ENCODE data around the gene ABCA5. TPM values are rescaled to one million over a fixed set of nuclear protein-coding genes. Genes with fewer than 3 reads are reported as not detected.

The ABCA5 gene
- total and polyA plus RNA-seq, 10 of the 15 experiments (the other 5 are each of a cell fraction or from before 2014, with no cell fraction given): 11.8 to 31.1 (median 18.1) TPM

DNA sequence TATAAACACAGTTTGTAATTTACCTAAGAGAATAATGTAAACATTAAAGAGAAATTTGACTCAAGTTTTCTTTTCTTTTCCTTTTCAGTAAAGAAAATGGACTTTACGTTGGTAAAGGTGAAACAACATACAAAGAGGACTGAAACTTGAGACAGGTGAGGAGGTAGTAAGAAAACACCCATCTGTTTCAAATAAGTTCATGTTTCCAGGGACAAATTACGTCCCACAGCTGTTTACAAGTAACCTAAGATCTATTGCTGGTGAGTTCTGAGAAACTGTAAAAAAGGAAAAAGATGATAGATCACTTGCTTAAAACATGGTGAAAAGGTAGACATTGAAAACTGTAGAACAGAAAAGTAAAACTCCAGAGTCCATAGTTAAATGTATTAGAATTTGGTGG lies 4.8 kb upstream of the ABCA5 start:
- Histone ChIP-seq H3K36me3 (ENCODE audit: control insufficient read depth in 2 of 2, insufficient read depth in 2 of 2, low read length in 1 of 2) (no peaks in the 10 kb centered on the region), H2AFZ (ENCODE audit: control insufficient read depth, low read depth, low read length) (no peak overlapping the region), H4K20me1 (ENCODE audit: control insufficient read depth, insufficient read depth) (no peaks in the 10 kb centered on the region), H3K4me2 (ENCODE audit: control insufficient read depth, insufficient read depth) (no peak overlapping the region), H3K79me2 (ENCODE audit: control insufficient read depth, insufficient read depth, low read length) (no peaks in the 10 kb centered on the region; the same call in none of the 2 replicates), H3K9ac (ENCODE audit: control insufficient read depth, insufficient read depth, low read length) (no peak overlapping the region), H3K27ac (ENCODE audit: control insufficient read depth, insufficient read depth) (no peak overlapping the region), H3K9me3 (replicated peaks; ENCODE audit: control insufficient read depth, insufficient read depth, low read length) (no peaks in the 10 kb centered on the region; the same call in 2 of the 3 replicates), H3K4me3 (no peak overlapping the region), H3K4me1 (ENCODE audit: control insufficient read depth, insufficient read depth, low read length) (no peaks in the 10 kb centered on the region), H3K27me3 (replicated peaks in 1 of 2; ENCODE audit: control insufficient read depth in 2 of 2, insufficient read depth in 2 of 2, low read length in 1 of 2) (no peaks in the 10 kb centered on the region)
- WGBS (ENCODE audit: insufficient coverage, insufficient replicate concordance, low lambda C conversion rate, missing lambda C conversion rate): 59% methylated on average over 2 of the region's 2 CpGs
- intact Hi-C loops (cut with micrococcal nuclease; ENCODE audit: unreplicated experiment) (no loop called here), in situ Hi-C loops (cut with MboI) (no loop called here)
- ChIA-PET SMC1A (ENCODE audit: uncharacterized antibody, unreplicated experiment) (no interaction called here), POLR2A (no interaction called here), RAD21 (ENCODE audit: unreplicated experiment) (no interaction called here), CTCF (no interaction called here)
- TF ChIP-seq NR2C2 (IDR thresholded peaks at IDR 0.05; ENCODE audit: borderline replicate concordance, control insufficient read depth, insufficient read length, low read depth): no peak
- no peak for TF ChIP-seq EED (IDR thresholded peaks at IDR 0.05; ENCODE audit: low read depth)
- TF ChIP-seq, protein P1, sequence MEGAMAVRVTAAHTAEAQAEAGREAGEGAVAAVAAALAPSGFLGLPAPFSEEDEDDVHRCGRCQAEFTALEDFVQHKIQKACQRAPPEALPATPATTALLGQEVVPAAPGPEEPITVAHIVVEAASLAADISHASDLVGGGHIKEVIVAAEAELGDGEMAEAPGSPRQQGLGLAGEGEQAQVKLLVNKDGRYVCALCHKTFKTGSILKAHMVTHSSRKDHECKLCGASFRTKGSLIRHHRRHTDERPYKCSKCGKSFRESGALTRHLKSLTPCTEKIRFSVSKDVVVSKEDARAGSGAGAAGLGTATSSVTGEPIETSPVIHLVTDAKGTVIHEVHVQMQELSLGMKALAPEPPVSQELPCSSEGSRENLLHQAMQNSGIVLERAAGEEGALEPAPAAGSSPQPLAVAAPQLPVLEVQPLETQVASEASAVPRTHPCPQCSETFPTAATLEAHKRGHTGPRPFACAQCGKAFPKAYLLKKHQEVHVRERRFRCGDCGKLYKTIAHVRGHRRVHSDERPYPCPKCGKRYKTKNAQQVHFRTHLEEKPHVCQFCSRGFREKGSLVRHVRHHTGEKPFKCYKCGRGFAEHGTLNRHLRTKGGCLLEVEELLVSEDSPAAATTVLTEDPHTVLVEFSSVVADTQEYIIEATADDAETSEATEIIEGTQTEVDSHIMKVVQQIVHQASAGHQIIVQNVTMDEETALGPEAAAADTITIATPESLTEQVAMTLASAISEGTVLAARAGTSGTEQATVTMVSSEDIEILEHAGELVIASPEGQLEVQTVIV (IDR thresholded peaks at IDR 0.05; ENCODE audit: borderline replicate concordance, partially characterized antibody): no peak
- TF ChIP-seq PML (IDR thresholded peaks at IDR 0.05; ENCODE audit: low read length): no peak
- no peak for TF ChIP-seq SUPT20H (IDR thresholded peaks at IDR 0.05; ENCODE audit: borderline replicate concordance, control insufficient read depth, low read depth, low read length)
- no peak for TF ChIP-seq MXI1 (IDR thresholded peaks at IDR 0.05; ENCODE audit: low read depth, low read length)
- TF ChIP-seq BCL11A (IDR thresholded peaks at IDR 0.05; ENCODE audit: low read depth, low read length): no peak
- no peak for TF ChIP-seq BACH1 (IDR thresholded peaks at IDR 0.05; ENCODE audit: borderline replicate concordance)
- no peak for TF ChIP-seq ZBED1 (IDR thresholded peaks at IDR 0.05; ENCODE audit: borderline replicate concordance)
- no peak for TF ChIP-seq NR2F1 (conservative IDR thresholded peaks at IDR 0.05)
- TF ChIP-seq SRF (IDR thresholded peaks at IDR 0.05; ENCODE audit: low read depth in 2 of 2, low read length in 2 of 2): no peak
- no peak for TF ChIP-seq ASH2L (IDR thresholded peaks at IDR 0.05; ENCODE audit: borderline replicate concordance, low read depth)
- no peak for TF ChIP-seq SIN3A (IDR thresholded peaks at IDR 0.05; ENCODE audit: low read depth, low read length)
- no peak for TF ChIP-seq ZNF622 (IDR thresholded peaks at IDR 0.05)
- DNase-seq (ENCODE audit: low read depth, low spot score) (no peak), FAIRE-seq (no peak), ATAC-seq (no peak)
- no TSS peak for BruUV-seq (replicated peaks)

Data from GM12878 (cell line).